ENCODE measurements around the gene CEP44. TPM values are rescaled to one million over a fixed set of nuclear protein-coding genes. Genes with fewer than 3 reads are reported as not detected.

Gene CEP44
- total RNA-seq, 1 experiment from 2014 or later = 18.2 TPM

Other genes with a start within 250 kb of the CEP44 start
- 13.9 and 21.8 TPM in 2 replicates for gene FBXO8, start 244 bp upstream of the CEP44 start, total RNA-seq (2014; rRNA removed; shearing (Covaris generic))
- gene HPGD, start 238.6 kb downstream of the CEP44 start, total RNA-seq (2014; rRNA removed; shearing (Covaris generic)) = 1.0 and 1.3 TPM in 2 replicates